GM21717 (cell line): ENCODE results near the gene OR9I1.

ENCODE experiments used
- ATAC-seq: cut with Tn5 transposase; IDR thresholded peaks from one replicate; pipeline ENCODE4 v1.9.1; 2021; ENCODE audit warnings: mild to moderate bottlenecking, moderate library complexity; ENCODE audit not compliant: unreplicated experiment

Gene OR9I1, protein sequence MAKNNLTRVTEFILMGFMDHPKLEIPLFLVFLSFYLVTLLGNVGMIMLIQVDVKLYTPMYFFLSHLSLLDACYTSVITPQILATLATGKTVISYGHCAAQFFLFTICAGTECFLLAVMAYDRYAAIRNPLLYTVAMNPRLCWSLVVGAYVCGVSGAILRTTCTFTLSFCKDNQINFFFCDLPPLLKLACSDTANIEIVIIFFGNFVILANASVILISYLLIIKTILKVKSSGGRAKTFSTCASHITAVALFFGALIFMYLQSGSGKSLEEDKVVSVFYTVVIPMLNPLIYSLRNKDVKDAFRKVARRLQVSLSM

DNA sequence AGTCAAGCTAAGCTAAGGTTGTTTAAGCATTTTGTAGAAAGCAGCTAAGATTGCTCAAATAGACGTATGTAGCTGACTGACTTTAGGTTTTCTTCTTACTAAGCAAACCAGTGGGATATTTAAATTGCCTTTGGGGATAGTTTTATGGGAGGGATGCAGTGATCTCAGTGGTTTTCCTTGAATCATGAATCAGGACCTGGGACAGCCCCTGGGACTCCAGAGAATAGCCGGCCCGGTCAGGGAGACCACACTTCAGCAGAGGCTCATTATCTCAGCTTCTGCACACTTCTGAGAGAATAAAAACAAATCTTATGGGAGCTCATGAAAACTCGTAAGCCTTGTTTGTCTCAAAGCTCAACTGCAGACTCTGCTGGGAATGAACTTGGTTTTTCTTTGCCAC, at the start of gene OR9I1:
Gene OR9I1, minus strand, starts transcription at position 62 of the 400 bp plus-strand sequence. CDS start 6,086 bp downstream, outside the sequence.
- ATAC-seq, result no peak

DNA sequence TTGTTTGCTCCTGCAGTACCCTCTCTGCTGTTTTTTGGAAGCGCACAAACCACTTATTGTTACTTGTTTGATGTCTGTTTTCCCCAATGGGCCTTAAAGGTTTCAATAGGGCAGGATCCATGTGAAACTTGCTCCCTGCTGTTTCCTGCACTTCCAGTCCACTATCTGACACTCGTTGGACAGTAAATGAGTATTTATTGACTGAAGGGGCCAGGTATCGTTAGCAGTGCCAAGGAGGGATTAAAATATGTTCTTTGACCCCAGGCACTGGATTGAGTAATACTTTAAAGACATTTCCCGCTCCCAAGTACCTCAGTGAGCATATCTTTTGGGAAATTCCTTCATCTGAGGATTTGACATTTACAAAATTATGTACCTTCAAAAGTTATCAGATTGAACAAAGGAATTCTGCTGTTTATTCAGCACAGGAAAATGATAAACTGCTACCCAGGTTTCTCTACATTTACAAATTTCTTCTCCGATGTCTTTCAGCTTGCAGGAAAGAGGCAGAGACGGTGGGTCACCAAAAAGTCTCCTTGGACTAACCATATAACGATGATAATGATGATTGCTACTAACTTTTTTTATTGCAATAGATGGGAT, 40.3 kb upstream of the OR9I1 start:
- ATAC-seq, result no peak

DNA sequence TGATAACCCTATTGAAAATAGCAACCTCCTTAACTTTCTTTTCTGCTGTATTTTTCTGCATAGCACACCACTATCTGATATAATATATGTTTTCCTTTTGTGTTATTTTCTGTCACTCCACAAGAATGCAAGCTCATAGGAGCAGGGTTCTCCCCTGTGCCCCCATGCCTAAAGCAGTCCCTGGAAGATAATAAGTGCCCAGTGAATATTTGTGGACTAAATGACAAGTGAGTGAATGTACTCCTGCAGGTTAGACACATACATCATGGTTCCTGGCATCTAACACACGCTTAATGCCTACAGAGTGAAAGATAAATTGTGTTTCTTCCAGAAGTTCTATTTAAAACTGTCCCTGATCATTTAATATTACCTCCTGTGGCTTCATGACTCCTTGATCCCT, 39.7 kb upstream of the OR9I1 start:
- ATAC-seq, result no peak

DNA sequence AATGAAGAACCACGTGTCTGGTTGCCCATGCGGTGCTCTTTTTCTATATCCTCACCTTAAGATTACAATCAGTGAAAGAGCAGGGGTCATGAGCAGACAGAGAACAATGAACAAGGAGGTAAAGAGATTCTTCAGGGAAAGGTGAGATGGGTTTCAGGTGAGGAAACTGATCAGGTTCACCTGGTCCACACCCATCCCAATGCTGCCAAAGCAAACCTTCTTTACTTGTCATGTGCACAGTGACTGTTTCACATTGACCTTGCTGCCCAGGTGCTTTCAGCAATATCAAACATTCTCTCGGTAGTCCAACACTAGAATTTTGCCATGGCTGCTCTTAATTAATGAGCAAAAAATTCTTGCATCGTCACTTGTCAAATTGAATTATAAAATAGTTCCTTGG, 39.1 kb upstream of the OR9I1 start:
- ATAC-seq, result no peak

DNA sequence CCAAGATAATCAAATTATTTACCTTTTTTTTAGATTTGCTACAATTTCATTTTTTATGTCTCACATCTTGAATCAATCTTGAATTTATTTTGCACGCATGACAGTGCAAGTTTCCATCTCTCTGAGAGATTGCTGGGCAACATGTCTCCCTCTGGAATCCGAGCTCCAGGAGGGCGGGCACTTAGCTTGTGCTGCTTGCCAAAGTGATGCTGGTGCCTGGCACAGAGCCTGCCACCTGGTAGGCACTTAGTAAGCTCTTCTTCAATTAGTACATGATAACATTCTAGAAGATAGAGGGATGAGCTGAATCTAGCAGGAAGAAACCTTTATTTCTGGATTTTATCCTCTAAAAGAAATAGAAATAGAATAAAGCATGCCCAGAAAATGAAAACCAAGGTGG, 27.5 kb upstream of the OR9I1 start:
- ATAC-seq, result no peak

DNA sequence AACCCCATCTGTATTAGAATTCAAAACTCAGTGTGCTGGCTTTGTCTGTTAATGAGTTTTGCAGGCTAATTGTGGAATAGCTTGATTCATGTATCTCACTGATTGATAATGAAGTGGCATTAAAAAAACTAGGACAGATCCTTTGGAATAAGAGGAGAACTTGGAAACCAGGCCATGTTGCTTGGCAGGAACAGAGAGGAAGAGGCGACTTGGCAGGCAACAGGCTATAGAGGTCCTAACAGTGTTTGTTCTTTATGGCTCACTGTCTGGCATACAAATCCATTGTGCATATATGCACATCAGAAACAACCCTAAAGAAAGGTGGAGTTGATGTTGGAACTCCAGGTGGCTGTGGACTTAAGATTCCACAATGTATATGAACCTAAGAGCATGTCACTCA, 17.4 kb upstream of the OR9I1 start:
- ATAC-seq, result no peak

DNA sequence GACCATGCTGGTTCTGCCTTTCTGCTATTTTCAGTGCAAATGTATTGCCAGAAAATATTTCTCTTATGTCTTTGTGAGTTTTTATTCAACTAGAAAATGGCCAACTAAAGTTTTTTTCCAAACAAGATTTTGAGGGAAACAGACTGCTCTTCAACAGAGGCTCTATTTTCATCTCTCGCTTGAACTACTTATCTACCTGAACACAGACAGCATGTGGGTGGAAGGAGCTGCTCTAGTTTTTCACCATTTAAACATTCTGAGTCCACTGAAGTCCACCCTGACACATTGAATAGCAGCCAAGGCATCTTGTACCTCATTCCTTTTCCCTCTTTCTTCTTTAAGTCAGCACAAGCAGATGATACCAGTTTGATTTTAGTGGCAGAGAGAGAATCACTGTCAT, 9.8 kb upstream of the OR9I1 start:
- ATAC-seq, result no peak

DNA sequence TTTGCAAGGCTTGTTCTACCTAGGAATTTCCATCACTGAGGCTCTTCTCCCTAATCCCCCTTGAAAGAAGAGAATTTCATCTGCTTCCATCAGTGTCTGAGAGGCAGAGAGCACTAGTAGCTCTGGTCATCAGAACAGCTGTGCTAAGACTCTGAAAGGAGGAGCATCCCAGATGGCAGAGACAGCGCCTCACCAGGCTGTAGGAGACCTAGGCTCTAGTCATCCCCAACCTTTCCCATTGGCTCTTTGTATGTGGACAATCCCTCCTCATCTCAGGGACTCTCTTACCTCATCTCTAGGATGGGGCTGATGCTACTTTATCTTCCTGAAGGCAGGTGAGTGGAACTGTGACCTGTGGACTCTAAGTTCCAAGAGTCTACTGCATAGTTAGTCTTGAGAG, 8.8 kb upstream of the OR9I1 start:
- ATAC-seq, result no peak

DNA sequence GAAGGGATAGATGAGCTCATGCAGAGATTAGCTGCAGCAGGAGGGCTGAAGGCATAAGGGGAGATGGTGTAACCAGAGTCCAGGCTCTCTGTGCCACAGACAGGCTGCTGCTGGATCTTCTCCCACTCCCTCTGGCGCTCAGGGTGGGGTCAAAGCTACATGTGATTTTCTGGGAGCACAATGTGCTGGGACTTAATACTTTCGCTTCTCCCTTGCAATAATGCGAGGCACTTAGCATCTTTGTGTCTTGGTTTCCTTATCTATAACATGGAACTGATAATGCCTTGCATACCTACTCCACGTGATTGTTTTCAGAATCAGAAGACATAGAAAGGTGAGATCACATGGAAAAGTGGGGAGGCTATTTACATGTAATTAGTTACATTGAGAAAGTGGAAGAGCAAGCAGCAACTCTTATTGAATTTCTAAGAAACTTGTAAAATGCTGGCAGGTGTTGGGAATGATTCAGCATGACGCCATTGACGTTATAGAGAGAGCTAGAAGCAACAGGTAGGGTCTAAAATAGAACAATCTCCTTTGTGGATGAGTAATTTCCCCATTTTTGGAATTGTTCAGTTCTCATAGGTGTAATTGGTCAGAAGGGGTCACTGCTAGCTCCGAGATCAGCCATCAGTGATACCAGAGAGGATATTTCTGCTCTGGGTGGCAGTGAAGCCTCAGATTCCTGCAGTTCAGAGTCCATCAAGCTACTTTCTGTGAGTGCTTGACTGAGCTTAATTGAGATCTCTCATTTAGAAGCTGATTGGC, 8.2 kb upstream of the OR9I1 start:
- ATAC-seq, result no peak

DNA sequence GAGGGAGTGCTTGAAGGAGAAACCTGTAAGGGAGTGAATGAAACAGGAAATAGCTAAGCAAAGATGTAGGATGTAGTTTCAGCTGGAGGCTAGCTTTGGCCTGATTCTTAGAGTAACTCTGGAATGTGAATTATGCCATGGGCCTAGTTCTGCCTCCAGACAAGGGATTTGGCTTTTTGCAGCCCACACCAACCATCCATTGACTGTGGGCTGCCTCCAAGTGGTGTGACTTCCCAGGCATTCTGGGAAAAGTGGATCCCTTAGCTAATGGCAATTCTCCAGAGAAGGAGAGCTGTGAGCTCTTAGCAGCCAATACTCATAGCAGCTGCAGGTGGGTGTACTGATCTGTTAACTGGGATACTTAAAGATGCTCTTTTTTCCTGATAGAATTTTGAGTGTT, 2.0 kb upstream of the OR9I1 start:
- no peak for ATAC-seq

DNA sequence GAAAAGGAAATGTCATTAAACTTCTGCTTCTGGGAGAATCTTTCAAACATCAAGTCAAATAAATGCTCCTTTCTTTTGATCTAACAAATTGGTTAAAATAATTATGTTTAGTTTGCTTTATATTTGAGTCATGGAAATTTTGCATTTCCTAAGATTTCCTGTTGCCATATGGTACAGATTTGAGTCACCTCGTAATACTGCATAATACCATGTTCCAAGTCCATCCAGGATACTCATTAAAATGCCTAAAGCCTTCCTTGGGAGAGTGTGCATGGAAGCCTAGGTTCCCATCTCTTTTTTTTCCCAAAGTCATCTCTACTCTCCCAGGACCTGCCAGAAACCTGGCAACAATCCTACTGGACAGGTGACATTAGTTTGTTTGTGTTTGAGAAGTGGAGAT, 4.2 kb downstream of the OR9I1 start:
- no peak for ATAC-seq

DNA sequence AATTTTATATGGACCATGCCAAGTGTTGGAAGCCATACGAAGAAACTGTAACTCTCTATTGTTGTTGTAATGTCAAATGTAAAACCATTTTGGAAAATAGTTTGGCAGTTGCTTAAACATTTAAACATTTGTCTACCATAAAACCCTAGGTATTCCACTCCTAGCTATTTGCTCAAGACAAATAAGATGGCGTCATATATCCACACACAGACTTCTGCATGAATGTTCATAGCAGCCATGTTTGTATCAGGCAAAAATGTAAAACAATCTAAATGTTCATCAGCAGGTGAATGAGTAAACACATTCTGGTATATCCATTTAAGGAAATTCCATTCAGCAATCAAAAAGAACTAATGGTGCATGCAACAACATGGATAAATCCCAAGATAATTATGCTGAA, 27.9 kb downstream of the OR9I1 start:
- ATAC-seq, result no peak

DNA sequence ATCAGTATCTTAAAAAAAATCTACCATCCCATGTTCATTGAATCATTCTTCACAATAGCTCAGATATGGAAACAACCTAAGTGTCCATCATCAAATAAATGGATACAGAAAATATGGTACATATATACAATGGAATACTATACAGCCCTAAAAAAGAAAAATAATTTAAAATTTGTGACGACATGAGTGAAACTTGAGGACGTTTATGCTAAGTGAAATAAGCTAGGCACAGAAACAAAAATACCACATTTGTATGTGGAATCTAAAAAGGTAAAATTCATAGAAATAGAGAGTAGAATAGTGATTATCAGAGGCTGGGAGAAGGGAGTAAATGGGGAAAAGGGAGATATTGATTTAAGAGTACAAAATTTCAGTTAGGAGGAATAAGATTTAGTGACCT, 38.8 kb downstream of the OR9I1 start:
- ATAC-seq, result no peak

DNA sequence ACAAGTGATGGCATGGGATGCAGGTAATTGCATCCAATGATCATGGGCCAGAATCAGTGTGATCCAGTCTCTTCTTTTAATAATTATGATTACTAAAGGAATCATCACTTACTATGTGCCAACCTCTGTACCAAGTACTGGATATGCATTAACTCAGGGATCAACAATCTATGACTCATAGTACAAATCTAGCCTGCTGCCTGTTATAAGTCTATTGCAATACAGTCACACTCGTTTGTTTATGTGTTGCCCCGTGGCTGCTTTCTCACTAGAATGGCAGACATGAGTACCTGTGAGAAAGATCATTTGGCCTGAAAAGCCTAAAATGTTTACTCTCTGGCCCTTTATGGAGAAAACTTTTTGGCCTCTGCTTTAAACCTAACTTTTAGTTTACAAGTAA, 49.5 kb downstream of the OR9I1 start:
- ATAC-seq, result no peak

DNA sequence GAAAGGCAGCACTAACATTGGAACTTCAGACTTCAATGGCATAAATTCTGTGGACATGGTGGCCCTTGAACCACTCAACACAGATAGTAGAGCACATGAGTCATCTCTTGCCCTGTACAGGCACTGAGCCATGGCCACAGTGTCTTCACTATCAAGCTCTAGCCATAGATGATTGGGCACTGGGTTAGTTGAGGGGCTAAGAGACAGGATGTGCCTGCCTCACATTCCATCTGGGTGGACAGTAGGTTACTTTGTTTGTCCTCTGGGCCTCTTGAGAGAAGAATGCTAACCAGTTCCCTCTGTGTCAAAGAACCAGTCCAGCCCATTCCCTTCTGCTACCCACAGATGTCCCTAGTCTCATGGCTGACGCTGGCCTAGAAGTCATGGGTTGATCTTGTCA, 54.7 kb downstream of the OR9I1 start:
- ATAC-seq, result no peak

DNA sequence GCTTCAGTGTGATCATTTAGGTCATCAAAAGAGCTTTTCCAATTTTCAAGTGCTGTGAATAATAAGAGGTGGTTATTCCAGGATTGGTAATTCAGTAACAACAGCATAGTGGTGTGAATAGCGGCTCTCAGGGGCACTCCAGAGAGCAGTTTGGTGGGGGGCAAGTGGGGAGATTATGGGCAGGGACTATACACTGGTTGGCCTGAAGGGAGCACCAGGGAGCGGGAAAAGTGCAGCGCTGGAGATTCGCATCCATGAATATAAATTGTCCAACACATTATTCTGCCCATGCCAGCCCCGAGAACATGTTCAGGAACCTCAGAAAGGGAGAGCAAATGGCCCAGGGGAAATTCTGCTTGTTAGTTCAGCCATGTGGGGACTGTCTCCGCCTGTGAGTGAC, 56.7 kb downstream of the OR9I1 start:
- no peak for ATAC-seq

DNA sequence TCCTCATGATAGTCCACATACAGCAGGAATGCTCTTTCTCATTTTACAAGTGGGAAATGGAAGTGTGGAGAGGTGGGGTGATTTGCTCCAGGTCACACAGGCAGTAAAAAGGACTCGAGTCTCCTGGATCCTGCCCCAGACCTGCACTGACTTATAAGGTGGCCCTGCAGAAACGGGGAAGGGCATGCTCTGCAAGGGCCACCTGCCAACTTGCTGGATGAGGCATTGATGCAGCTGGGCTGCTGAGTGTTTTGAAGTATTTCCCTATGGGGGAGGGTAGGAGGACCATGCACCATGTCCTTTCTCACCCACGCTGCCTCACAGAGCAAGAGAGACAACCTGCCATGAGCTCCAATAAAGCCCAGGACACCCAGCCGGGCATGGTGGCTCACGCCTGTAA, 57.6 kb downstream of the OR9I1 start:
- no peak for ATAC-seq
